GM12878 (cell line): ENCODE data around the gene TMEM44. TPM values are rescaled to one million over a fixed set of nuclear protein-coding genes. Genes with fewer than 3 reads are reported as not detected.

Source experiments
- ATAC-seq: fragments of 200-7000 bp; cut with Tn5 transposase; 3 replicates; pipeline ENCODE4 v1.9.1; 2020; ENCODE audit warnings: mild to moderate bottlenecking, moderate library complexity
- BruUV-seq: library from RNA; stranded (reverse); fragments of 400-500 nt; replicated peaks from 2 replicates; lab custom pipeline; 2021; lab: Mats Ljungman, UMichigan
- CTCF ChIA-PET: fragments of 300-600 bp; sonication (Branson Sonifier 250); formaldehyde crosslinking; extraction: SDS; loops from one replicate; lab custom pipeline; 2021; ENCODE audit warnings: inconsistent platforms; lab: Yijun Ruan, JAX
- POLR2A ChIA-PET: fragments of 350-600 bp; formaldehyde crosslinking; extraction: SDS; loops from one replicate; lab custom pipeline; 2021; ENCODE audit warnings: inconsistent platforms; lab: Charles Lee
- RAD21 ChIA-PET: fragments of 300-600 bp; sonication (Branson Sonifier 250); formaldehyde crosslinking; loops from one replicate; lab custom pipeline; 2023; ENCODE audit warnings: antibody characterized with exemption; ENCODE audit not compliant: unreplicated experiment; lab: Charles Lee
- SMC1A ChIA-PET: fragments of 300-600 bp; sonication (Branson Sonifier 250); formaldehyde crosslinking; loops from one replicate; lab custom pipeline; 2023; ENCODE audit not compliant: unreplicated experiment, uncharacterized antibody; lab: Charles Lee
- DNase-seq: peaks from one replicate; pipeline ENCODE4 v3.0.0-alpha.2; 2011; ENCODE audit warnings: low read depth, low spot score
- FAIRE-seq: peaks from 3 replicates; lab custom pipeline; 2011; peaks lifted over from hg19 to GRCh38; lab: Jason Lieb, UNC
- H2AFZ ChIP-seq: 2 replicates; pipeline ENCODE4 v1.6.0; 2011; ENCODE audit warnings: low read depth, low read length, control low read depth; ENCODE audit not compliant: control insufficient read depth
- H3K27ac ChIP-seq: 2 replicates; pipeline ENCODE4 v1.5.1; 2011; ENCODE audit warnings: control low read depth; ENCODE audit not compliant: control insufficient read depth, insufficient read depth
- H3K27me3 ChIP-seq, 2 experiments: replicated peaks in 1 of 2; 2 replicates each; pipeline versions ENCODE4 v1.6.0 to v1.6.1; 2011; ENCODE audit warnings: low read length in 1 of 2; ENCODE audit not compliant: control insufficient read depth in 2 of 2, insufficient read depth in 2 of 2
- H3K36me3 ChIP-seq, 2 experiments: 2 replicates each; pipeline ENCODE4 v1.5.1; 2011; ENCODE audit warnings: low read length in 1 of 2; ENCODE audit not compliant: control insufficient read depth in 2 of 2, insufficient read depth in 2 of 2
- H3K4me1 ChIP-seq: 2 replicates; pipeline ENCODE4 v1.6.1; 2011; ENCODE audit warnings: mild to moderate bottlenecking, low read length, moderate library complexity, mixed read lengths; ENCODE audit not compliant: control insufficient read depth, insufficient read depth
- H3K4me2 ChIP-seq: 2 replicates; pipeline ENCODE4 v1.6.0; 2011; ENCODE audit warnings: control low read depth; ENCODE audit not compliant: control insufficient read depth, insufficient read depth
- H3K4me3 ChIP-seq: fragments of 200-600 bp; sonication (generic); 2 replicates; pipeline ENCODE4 v1.5.1; 2016
- H3K79me2 ChIP-seq: 2 replicates; pipeline ENCODE4 v1.6.0; 2011; ENCODE audit warnings: low read length; ENCODE audit not compliant: control insufficient read depth, insufficient read depth
- H3K9ac ChIP-seq: 2 replicates; pipeline ENCODE4 v1.8.0; 2011; ENCODE audit warnings: low read length, control low read depth, mixed read lengths; ENCODE audit not compliant: control insufficient read depth, insufficient read depth
- H3K9me3 ChIP-seq: replicated peaks from 3 replicates; pipeline ENCODE4 v1.5.1; 2011; ENCODE audit warnings: mild to moderate bottlenecking, low read length; ENCODE audit not compliant: control insufficient read depth, insufficient read depth
- H4K20me1 ChIP-seq: 2 replicates; pipeline ENCODE4 v1.6.0; 2011; ENCODE audit not compliant: control insufficient read depth, insufficient read depth
- FOXK2 ChIP-seq: fragments of 450-650 bp; IDR thresholded peaks from 2 replicates; pipeline ENCODE4 v1.6.1; 2017; ENCODE audit warnings: mild to moderate bottlenecking, moderate library complexity
- MTA3 ChIP-seq: IDR thresholded peaks from 2 replicates; pipeline ENCODE4 v1.6.1; 2012; ENCODE audit warnings: low read length, inconsistent platforms, borderline replicate concordance
- NBN ChIP-seq: fragments of 450-650 bp; IDR thresholded peaks from 2 replicates; pipeline ENCODE4 v1.6.1; 2016
- NFYB ChIP-seq: IDR thresholded peaks from 2 replicates; pipeline ENCODE4 v1.6.1; 2011; ENCODE audit warnings: low read depth, mild to moderate bottlenecking, low read length, improper control_type of control experiment, moderate library complexity; ENCODE audit not compliant: insufficient read depth
- POLR2AphosphoS2 ChIP-seq: IDR thresholded peaks from 2 replicates; pipeline ENCODE4 v1.6.1; 2011; ENCODE audit warnings: low read depth, mild to moderate bottlenecking, low read length, improper control_type of control experiment, moderate library complexity
- RELA ChIP-seq: fragments of 450-650 bp; IDR thresholded peaks from 2 replicates; pipeline ENCODE4 v1.8.0; 2014; ENCODE audit warnings: borderline replicate concordance; ENCODE audit not compliant: partially characterized antibody
- SIX5 ChIP-seq: IDR thresholded peaks from 2 replicates; pipeline ENCODE4 v1.6.1; 2011; ENCODE audit warnings: mild to moderate bottlenecking, low read depth, low read length, moderate library complexity; ENCODE audit not compliant: severe bottlenecking
- STAT1 ChIP-seq: fragments of 450-650 bp; conservative IDR thresholded peaks from 2 replicates; pipeline ENCODE4 v1.6.1; 2014; ENCODE audit warnings: antibody characterized with exemption, mild to moderate bottlenecking
- TAF1 ChIP-seq: IDR thresholded peaks from 2 replicates; pipeline ENCODE4 v1.6.1; 2011; ENCODE audit warnings: mild to moderate bottlenecking, low read depth, low read length, borderline replicate concordance
- ZNF24 ChIP-seq: fragments of 450-650 bp; IDR thresholded peaks from 2 replicates; pipeline ENCODE4 v1.6.1; 2017; ENCODE audit warnings: antibody characterized with exemption, mild to moderate bottlenecking
- WGBS: methylation state at CpG from one replicate; pipeline ENCODE4 v1.1.6; 2016; ENCODE audit warnings: low lambda C conversion rate; ENCODE audit not compliant: insufficient replicate concordance, insufficient coverage; ENCODE audit errors: missing lambda C conversion rate; 5-methylcytosine and 5-hydroxymethylcytosine counted together
- in situ Hi-C: fragments of 300-500 bp; cut with MboI; formaldehyde crosslinking; loops from 9 replicates; pipeline ENCODE4 v1.14.3; 2018; ENCODE audit warnings: mixed read lengths
- intact Hi-C: fragments of 100-400 bp; cut with micrococcal nuclease; formaldehyde crosslinking; loops from one replicate; pipeline ENCODE4 v1.14.2; 2022; ENCODE audit not compliant: unreplicated experiment
- polyA plus RNA-seq, 11 experiments: library from polyadenylated mRNA; depleted of rRNA in 4 of 11; unstranded in 6 of 11; stranded (reverse) in 5 of 11; fragments of >200 nt; fragmentation: Nextera tagmentation in 4 of 11; fragmentation: Illumina TruSeq in 1 of 11; extraction: Ambion mirVana in 4 of 11; extraction: Trizol in 1 of 11; gene quantifications; 1 replicate in 1 of 11; 2 replicates in 10 of 11; pipeline versions ENCODE4 v1.2.1 to v1.2.3, GENCODE V29; 2011 to 2016; ENCODE audit warnings: inconsistent platforms in 2 of 11, missing spikeins in 2 of 11, low read depth in 1 of 11
- total RNA-seq, 4 experiments: library from RNA; depleted of rRNA in 3 of 4; stranded (reverse); fragments of >200 nt in 3 of 4; fragmentation: Illumina TruSeq in 1 of 4; extraction: Trizol in 1 of 4; gene quantifications; 2 replicates each; pipeline versions ENCODE4 v1.2.1 to v1.2.3, GENCODE V29; 2013 to 2021
- TF ChIP-seq, protein P1 (sequence below): fragments of 150-350 bp; IDR thresholded peaks from 2 replicates; pipeline ENCODE4 v1.6.1; 2014; ENCODE audit warnings: mild to moderate bottlenecking, low read depth, low read length
- TF ChIP-seq, protein P2 (sequence below): fragments of 450-650 bp; IDR thresholded peaks from 2 replicates; pipeline ENCODE4 v1.6.1; 2017; ENCODE audit warnings: borderline replicate concordance
- TF ChIP-seq, protein P3 (sequence below): fragments of 450-650 bp; IDR thresholded peaks from 2 replicates; pipeline ENCODE4 v1.6.1; 2014; ENCODE audit warnings: mild to moderate bottlenecking

The TMEM44 gene
- total and polyA plus RNA-seq, 10 of the 15 experiments (the other 5 are each of a cell fraction or from before 2014, with no cell fraction given), result 0.57 to 8.3 (median 3.6) TPM

DNA sequence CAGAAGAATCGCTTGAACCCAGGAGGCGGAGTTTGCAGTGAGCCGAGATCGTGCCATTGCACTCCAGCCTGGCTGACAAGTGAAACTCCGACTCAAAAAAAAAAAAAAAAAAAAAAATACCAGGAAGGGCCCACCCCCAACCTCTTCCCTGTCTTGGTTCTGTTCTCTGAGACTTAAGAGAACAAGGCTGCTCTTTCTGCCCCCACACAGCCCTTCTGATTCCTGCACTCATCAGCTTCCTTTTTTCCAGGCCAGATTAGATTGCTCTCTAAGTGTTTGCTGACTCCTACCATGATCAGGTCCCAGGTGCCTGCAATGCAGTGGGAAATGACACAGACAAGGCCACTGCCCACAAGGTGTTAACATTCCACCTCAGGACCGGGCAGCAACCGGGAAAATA, 13.0 kb downstream of the TMEM44 start:
- no peak overlapping the region for H3K27ac ChIP-seq
- in situ Hi-C loops, result no loop called here
- no TSS peak for BruUV-seq
- intact Hi-C loops, result no loop called here
- TF ChIP-seq, protein P1, sequence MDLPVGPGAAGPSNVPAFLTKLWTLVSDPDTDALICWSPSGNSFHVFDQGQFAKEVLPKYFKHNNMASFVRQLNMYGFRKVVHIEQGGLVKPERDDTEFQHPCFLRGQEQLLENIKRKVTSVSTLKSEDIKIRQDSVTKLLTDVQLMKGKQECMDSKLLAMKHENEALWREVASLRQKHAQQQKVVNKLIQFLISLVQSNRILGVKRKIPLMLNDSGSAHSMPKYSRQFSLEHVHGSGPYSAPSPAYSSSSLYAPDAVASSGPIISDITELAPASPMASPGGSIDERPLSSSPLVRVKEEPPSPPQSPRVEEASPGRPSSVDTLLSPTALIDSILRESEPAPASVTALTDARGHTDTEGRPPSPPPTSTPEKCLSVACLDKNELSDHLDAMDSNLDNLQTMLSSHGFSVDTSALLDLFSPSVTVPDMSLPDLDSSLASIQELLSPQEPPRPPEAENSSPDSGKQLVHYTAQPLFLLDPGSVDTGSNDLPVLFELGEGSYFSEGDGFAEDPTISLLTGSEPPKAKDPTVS, result no peak
- TF ChIP-seq, protein P2, sequence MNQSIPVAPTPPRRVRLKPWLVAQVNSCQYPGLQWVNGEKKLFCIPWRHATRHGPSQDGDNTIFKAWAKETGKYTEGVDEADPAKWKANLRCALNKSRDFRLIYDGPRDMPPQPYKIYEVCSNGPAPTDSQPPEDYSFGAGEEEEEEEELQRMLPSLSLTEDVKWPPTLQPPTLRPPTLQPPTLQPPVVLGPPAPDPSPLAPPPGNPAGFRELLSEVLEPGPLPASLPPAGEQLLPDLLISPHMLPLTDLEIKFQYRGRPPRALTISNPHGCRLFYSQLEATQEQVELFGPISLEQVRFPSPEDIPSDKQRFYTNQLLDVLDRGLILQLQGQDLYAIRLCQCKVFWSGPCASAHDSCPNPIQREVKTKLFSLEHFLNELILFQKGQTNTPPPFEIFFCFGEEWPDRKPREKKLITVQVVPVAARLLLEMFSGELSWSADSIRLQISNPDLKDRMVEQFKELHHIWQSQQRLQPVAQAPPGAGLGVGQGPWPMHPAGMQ, result no peak
- no peak for TF ChIP-seq TAF1
- no peak for TF ChIP-seq MTA3
- no peak for TF ChIP-seq NFYB
- no peak for TF ChIP-seq RELA
- TF ChIP-seq NBN, result no peak
- TF ChIP-seq SIX5, result no peak
- TF ChIP-seq ZNF24, result no peak
- no peak for TF ChIP-seq POLR2AphosphoS2
- no peak for TF ChIP-seq FOXK2
- TF ChIP-seq, protein P3, sequence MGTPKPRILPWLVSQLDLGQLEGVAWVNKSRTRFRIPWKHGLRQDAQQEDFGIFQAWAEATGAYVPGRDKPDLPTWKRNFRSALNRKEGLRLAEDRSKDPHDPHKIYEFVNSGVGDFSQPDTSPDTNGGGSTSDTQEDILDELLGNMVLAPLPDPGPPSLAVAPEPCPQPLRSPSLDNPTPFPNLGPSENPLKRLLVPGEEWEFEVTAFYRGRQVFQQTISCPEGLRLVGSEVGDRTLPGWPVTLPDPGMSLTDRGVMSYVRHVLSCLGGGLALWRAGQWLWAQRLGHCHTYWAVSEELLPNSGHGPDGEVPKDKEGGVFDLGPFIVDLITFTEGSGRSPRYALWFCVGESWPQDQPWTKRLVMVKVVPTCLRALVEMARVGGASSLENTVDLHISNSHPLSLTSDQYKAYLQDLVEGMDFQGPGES, result no peak
- no peak for TF ChIP-seq STAT1
- TF ChIP-seq, all 136 proteins: peak for 0
- Histone ChIP-seq H3K27me3 (no peaks in the 10 kb centered on the region), H3K79me2 (no peaks in the 10 kb centered on the region), H3K9ac (no peak overlapping the region), H3K4me2 (no peak overlapping the region), H3K9me3 (no peaks in the 10 kb centered on the region; the same call in 2 of the 3 replicates), H4K20me1 (no peaks in the 10 kb centered on the region), H3K4me1 (no peaks in the 10 kb centered on the region; the same call in 1 of the 2 replicates), H3K4me3 (no peak overlapping the region), H3K36me3 (no peaks in the 10 kb centered on the region), H2AFZ (no peak overlapping the region)
- 93% methylated on average over 6 of the region's 7 CpGs for WGBS
- ATAC-seq (no peak), FAIRE-seq (no peak), DNase-seq (no peak)
- CTCF ChIA-PET, result no interaction called here
- RAD21 ChIA-PET, result no interaction called here
- SMC1A ChIA-PET, result interaction anchor here (0.8 kb wide), 1 partner anchor 225 kb away, joined by 3 read pairs; no protein-coding TSS in a partner anchor
- POLR2A ChIA-PET, result interaction anchor here (1.2 kb wide), 1 partner anchor 13 kb away, joined by 3 read pairs; the partner anchor contains the start of gene TMEM44
